ENCODE results near the gene PNMT.
"Not testable (repeated sequence)": the region's sequence is repeated elsewhere in the genome, so short reads cannot be mapped to it uniquely, and the experiment has no call there.

The PNMT gene

DNA sequence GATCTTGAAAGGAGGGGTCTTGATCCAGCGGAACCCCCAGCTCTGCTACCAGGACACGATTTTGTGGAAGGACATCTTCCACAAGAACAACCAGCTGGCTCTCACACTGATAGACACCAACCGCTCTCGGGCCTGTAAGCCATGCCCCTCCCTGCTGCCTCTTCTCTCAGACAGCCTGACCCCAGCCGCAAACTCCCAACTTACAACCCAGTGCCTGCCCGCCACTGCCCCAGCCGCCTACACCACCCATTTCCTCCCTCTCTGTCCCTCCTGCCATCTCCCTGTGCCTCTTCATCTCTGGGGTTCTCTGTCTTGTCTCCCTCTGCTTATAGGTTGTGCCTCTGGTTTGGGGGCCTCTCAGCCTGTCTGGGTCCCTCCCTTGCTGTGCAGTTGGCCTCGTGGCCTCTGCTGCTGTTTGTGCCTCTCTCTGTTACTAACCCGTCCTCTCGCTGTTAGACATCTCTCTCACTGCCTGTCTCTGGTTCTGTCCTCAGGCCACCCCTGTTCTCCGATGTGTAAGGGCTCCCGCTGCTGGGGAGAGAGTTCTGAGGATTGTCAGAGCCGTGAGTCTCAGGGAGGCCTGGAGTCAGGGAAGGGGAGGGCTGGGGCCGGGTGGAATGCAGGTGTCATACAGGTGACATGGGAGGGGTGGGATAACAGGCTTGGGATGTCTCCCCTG, 41.2 kb downstream of the PNMT start:
- DNase-seq (ENCODE audit: low spot score), result no peak

DNA sequence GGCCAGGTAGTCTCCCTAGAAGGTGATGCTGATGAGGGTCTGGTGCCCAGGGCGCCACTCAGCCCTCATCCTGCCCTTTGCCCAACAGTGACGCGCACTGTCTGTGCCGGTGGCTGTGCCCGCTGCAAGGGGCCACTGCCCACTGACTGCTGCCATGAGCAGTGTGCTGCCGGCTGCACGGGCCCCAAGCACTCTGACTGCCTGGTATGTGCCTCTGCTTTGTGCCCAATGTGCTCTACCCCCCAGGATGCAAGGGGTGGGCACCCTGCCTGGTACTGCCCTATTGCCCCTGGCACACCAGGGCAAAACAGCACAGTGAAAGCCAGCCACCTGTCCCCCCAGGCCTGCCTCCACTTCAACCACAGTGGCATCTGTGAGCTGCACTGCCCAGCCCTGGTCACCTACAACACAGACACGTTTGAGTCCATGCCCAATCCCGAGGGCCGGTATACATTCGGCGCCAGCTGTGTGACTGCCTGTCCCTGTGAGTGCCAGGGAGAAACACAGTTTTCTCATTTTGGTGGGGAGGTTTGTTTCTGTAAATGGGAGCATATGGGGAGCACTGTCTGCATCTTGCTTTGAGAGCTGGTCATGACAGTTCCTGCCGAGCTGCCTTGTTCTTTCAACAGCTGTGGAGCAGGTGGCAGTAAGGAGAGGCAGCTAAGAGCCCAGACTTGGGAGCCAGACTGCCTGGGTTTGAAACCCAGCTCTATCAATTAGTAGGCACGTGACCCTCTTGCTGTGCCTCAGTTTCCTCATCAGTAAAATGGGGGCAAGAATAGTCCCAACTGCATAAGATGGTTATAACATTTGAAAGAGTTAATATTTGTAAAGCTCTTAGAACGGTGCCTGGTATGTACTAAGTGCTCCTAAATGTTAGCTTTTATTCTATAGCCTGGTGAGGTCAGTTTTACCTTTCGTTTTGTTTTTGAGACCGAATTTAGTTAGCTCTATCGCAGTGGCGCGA, 42.0 kb downstream of the PNMT start:
- no peak for DNase-seq (ENCODE audit: low spot score)

DNA sequence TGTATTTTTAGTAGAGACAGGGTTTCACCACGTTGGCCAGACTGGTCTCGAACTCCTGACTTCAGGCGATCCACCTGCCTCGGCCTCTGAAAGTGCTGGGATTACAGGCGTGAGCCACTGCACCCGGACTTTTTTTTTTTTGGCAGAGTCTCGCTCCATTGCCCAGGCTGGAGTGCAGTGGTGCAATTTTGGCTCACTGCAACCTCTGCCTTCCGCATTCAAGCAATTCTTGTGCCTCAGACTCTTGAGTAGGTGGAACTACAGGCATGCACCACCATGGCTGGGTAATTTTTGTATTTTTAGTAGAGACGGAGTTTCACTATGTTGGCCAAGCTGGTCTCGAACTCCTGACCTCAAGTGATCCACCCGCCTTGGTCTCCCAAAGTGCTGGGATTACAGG, 42.8 kb downstream of the PNMT start:
- DNase-seq (ENCODE audit: low spot score), result not testable (repeated sequence)

DNA sequence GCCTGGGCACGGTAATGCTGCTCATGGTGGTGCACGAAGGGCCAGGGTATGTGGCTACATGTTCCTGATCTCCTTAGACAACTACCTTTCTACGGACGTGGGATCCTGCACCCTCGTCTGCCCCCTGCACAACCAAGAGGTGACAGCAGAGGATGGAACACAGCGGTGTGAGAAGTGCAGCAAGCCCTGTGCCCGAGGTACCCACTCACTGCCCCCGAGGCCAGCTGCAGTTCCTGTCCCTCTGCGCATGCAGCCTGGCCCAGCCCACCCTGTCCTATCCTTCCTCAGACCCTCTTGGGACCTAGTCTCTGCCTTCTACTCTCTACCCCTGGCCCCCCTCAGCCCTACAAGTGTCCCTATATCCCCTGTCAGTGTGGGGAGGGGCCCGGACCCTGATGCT, 43.6 kb downstream of the PNMT start:
- no peak for DNase-seq (ENCODE audit: low spot score)

DNA sequence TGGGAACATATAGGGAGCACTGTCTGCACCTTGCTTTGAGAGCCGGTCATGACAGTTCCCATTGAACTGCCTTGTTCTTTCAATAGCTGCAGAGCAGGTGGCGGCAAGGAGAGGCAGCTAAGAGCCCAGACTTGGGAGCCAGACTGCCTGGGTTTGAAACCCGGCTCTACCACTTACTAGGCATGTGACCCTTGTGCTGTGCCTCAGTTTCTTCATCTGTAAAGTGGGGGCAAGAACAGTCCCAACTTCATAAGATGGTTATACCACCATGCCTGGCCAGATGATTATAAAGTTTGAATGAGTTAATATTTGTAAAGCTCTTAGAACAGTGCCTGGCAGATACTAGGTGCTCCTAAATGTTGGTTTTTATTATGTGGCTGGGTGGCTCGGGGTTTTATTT, 46.0 kb downstream of the PNMT start:
- no peak for DNase-seq (ENCODE audit: low spot score)

DNA sequence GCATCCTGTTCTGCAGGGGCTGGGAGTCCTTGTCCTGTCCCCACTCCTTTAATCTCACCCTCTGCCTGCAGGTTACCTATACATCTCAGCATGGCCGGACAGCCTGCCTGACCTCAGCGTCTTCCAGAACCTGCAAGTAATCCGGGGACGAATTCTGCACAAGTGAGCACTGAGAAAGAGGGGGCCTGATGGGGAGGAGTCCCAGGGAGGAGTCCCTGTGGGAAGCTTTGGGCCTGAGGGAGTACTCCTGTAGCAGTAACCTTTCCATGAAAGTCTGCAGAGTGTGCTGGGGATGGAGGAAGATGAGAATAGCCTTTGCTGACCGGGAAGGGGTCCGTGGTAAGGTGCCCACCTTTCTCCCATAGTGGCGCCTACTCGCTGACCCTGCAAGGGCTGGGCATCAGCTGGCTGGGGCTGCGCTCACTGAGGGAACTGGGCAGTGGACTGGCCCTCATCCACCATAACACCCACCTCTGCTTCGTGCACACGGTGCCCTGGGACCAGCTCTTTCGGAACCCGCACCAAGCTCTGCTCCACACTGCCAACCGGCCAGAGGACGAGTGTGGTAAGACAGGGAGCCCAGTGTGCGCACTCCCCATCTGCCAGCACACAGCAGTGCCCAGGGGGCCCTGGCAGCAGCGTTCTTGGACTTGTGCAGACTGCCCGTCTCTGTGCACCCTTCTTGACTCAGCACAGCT, 47.3 kb downstream of the PNMT start:
- DNase-seq (ENCODE audit: low spot score), result no peak

DNA sequence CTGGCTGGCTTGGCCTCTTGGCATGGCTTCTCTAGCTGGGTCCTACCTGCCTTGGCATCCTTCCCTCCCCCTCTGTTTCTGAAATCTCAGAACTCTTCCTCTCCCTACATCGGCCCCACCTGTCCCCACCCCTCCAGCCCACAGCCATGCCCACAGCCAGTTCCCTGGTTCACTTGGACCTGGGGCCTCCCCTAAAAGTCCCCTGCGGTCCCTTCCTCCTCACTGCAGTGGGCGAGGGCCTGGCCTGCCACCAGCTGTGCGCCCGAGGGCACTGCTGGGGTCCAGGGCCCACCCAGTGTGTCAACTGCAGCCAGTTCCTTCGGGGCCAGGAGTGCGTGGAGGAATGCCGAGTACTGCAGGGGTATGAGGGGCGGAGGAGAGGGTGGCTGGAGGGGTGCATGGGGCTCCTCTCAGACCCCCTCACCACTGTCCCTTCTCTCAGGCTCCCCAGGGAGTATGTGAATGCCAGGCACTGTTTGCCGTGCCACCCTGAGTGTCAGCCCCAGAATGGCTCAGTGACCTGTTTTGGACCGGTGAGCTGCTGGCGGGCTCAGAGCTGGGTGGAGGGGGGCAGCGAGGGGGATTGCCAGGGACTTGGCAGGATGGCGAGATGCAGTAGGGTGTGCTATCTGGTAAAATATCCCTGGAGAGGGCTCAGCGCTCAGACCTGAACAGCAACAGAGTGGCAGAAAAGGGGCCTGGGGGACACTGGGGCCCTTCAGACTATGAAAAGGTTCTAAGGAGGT, 48.0 kb downstream of the PNMT start:
- no peak for DNase-seq (ENCODE audit: low spot score)

DNA sequence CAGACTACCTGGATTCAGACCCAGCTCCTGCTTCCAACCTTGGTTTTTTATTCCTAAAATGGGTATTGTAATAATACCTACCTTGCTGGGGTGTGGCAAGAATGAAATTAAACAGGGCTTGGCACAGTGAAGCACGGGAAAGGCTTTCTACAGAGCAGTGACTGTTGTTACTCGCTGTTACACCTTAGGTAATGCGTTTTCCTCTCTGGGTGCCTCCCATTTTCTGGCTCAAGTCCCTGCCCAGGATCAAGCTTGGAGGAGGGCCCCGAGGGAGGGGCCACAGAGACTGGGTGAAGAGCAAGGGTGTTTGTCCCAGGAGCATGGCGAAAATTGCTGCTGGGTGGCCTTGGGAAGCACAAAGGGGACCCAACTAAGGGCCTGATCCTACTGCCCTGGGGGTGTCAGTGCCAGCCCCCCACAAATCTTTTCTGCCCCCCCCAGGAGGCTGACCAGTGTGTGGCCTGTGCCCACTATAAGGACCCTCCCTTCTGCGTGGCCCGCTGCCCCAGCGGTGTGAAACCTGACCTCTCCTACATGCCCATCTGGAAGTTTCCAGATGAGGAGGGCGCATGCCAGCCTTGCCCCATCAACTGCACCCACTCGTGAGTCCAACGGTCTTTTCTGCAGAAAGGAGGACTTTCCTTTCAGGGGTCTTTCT, 48.8 kb downstream of the PNMT start:
- DNase-seq (ENCODE audit: low spot score), result no peak

DNA sequence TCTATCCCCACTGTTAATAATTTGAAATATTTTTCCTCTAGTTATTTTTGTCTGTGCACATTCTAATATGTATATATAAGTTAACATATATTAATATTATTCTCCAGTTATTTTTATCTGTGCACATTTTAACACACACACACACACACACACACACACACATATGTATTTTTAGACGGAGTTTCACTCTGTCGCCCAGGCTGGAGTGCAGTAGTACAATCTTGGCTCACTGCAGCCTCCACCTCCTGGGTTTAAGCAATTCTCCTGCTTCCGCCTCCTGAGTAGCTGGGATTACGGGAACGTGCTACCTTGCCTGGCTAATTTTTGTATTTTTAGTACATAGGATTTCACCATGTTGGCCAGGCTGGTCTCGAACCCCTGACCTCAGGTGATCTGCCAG, 49.4 kb downstream of the PNMT start:
- DNase-seq (ENCODE audit: low spot score), result no peak

DNA sequence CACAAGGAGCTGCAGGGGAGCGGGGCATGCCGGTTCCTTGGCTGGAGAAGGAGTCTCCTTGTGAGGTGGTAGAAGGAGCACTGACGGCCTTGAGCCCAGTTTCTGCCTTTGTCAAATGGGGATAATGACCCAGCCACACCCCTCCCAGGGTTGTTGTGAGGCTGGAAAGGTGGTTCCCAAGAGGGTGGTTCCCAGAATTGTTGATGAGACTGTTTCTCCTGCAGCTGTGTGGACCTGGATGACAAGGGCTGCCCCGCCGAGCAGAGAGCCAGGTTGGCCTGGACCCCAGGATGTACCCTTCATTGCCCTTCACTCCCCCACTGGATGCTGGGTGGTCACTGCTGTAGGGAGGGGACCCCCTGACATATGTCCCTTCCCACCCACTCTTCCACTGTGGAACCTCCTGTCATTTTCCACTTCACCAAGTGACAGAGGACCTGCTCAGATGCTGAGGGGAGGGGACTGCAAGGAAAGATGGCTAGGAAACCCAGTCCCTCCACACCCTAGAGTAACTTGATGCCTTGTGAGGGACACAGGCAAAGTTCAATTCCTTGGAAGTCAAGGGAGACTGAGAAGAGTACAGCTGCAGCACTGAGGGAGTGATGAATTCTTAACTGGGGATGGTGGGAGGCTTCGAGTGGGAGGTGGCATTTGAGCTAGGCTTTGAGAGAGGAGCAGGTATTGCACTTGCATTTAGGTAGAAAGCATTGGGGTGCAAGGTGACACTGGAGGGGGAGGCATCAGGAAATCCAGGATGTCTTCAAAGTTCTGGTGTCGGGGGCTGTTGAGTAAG, 51.5 kb downstream of the PNMT start:
- no peak for DNase-seq (ENCODE audit: low spot score)
